Thyroid gland (tissue), 4 donors: Measurements from ENCODE around the gene SLC66A1.

Experiments
- CTCF ChIP-seq, 6 experiments: fragments of 200-600 bp in 3 of 6; fragments of 450-650 bp in 3 of 6; sonication (generic) in 3 of 6; IDR thresholded peaks; one replicate each; pipeline ENCODE4 v1.5.1; 2016 to 2019; ENCODE audit warnings: antibody characterized with exemption in 6 of 6, mild to moderate bottlenecking in 2 of 6, inconsistent platforms in 1 of 6, moderate library complexity in 1 of 6
- POLR2A ChIP-seq, 2 donors: fragments of 450-650 bp; IDR thresholded peaks; one replicate each; pipeline ENCODE4 v1.6.1; 2017; ENCODE audit warnings: antibody characterized with exemption in 2 of 2, mild to moderate bottlenecking in 2 of 2, moderate library complexity in 1 of 2

GRCh38 chr1:19323987-19324664 is 12.0 kb downstream of the SLC66A1 start:
- TF ChIP-seq POLR2A (IDR thresholded peaks at IDR 0.05), result no peak
- no peak for TF ChIP-seq CTCF (IDR thresholded peaks at IDR 0.05)
